ENCODE measurements around the gene CTNNAL1.
"Not testable (repeated sequence)": the region's sequence is repeated elsewhere in the genome, so short reads cannot be mapped to it uniquely, and the experiment has no call there.

Gene CTNNAL1, protein sequence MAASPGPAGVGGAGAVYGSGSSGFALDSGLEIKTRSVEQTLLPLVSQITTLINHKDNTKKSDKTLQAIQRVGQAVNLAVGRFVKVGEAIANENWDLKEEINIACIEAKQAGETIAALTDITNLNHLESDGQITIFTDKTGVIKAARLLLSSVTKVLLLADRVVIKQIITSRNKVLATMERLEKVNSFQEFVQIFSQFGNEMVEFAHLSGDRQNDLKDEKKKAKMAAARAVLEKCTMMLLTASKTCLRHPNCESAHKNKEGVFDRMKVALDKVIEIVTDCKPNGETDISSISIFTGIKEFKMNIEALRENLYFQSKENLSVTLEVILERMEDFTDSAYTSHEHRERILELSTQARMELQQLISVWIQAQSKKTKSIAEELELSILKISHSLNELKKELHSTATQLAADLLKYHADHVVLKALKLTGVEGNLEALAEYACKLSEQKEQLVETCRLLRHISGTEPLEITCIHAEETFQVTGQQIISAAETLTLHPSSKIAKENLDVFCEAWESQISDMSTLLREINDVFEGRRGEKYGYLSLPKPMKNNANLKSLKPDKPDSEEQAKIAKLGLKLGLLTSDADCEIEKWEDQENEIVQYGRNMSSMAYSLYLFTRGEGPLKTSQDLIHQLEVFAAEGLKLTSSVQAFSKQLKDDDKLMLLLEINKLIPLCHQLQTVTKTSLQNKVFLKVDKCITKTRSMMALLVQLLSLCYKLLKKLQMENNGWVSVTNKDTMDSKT

DNA sequence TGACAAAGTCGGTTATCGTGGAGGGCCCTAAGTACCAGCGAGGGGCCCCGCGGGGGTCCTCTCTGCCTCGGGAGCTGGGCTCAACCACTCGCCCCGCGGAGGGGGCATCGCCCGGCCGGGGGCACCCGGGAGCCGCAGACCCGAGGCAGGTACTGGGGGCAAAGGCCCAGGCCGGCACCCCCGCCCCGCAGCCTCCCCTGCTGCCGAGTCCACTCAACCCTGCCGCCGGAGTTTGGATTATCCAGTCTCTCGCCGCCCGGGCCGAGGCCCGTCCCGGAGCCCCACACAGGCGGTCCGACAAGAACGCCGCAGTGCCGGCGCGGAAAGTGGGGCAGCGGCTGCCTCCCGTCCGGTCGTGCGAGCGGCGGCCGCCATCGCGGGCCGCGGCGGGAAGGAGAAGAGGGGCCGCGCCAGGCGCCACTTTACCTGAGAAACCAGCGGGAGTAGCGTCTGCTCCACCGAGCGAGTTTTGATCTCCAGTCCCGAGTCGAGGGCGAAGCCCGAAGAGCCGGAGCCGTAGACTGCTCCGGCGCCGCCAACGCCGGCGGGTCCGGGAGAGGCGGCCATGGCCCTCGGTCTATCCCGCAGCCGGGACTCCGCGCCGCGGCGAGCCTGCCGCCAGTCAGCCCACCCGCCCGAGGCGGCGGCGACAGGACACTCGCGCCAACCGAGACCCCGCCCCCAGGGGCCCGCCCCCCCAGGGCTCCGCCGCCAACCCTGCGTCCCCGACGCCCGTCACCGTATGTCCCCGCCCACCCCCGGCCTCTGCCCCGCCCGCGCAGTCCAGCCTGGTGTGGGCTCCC lies at the start of gene CTNNAL1:
CTNNAL1 (minus strand) TSS at position 624 of the 803 bp plus-strand sequence; CDS start at position 567, 57 bp downstream.
- peak; percentile 84 for TF ChIP-seq ZFX (IDR thresholded peaks at IDR 0.05)
- TF ChIP-seq, protein P1, sequence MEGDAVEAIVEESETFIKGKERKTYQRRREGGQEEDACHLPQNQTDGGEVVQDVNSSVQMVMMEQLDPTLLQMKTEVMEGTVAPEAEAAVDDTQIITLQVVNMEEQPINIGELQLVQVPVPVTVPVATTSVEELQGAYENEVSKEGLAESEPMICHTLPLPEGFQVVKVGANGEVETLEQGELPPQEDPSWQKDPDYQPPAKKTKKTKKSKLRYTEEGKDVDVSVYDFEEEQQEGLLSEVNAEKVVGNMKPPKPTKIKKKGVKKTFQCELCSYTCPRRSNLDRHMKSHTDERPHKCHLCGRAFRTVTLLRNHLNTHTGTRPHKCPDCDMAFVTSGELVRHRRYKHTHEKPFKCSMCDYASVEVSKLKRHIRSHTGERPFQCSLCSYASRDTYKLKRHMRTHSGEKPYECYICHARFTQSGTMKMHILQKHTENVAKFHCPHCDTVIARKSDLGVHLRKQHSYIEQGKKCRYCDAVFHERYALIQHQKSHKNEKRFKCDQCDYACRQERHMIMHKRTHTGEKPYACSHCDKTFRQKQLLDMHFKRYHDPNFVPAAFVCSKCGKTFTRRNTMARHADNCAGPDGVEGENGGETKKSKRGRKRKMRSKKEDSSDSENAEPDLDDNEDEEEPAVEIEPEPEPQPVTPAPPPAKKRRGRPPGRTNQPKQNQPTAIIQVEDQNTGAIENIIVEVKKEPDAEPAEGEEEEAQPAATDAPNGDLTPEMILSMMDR (conservative IDR thresholded peaks at IDR 0.05) = no peak
- H3K27ac ChIP-seq = peak within 1 kb of the TSS; percentile 78

DNA sequence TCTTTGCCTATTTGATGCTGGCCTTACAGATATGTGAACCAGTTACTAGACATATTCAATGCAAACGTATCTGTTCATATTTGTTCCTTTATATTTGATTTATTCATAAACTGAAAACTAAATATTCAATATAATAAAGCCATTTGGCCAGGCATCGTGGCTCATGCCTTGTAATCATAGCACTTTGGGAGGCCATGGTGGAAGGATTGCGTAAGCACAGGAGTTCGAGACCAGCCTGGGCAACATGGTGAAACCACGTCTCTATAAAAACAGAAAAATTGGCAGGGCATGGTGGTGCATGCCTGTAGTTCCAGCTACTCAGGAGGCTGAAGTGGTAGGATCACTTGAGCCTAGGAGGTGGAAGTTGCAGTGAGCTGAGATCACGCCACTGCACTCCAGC lies 49.2 kb upstream of the CTNNAL1 start:
- no peak for TF ChIP-seq ZFX (IDR thresholded peaks at IDR 0.05)
- TF ChIP-seq, protein P1 (conservative IDR thresholded peaks at IDR 0.05) = no peak
- H3K27ac ChIP-seq = peak overlapping the region; percentile 12; the same call in 1 of the 2 replicates

DNA sequence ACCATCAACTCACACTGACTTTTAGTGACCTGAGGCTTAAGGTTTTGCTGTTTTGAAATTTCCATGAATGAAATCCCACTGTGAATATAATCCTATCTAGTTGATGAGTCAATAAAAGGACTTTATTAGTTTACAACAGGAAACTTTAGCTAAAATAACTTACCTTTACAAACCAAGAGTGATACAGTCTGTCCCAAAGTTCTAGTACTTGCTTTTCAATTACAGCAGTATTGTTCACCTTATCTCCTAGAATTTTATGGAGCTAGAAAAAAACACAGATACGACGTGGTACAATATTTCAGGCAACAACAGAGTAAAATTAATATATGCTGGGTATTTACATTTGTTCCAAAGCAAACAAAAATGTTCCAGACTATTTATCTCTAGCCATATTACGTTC lies 46.9 kb upstream of the CTNNAL1 start:
- no peak for TF ChIP-seq ZFX (IDR thresholded peaks at IDR 0.05)
- TF ChIP-seq, protein P1 (conservative IDR thresholded peaks at IDR 0.05) = no peak
- no peak overlapping the region; the same call in 1 of the 2 replicates for H3K27ac ChIP-seq

DNA sequence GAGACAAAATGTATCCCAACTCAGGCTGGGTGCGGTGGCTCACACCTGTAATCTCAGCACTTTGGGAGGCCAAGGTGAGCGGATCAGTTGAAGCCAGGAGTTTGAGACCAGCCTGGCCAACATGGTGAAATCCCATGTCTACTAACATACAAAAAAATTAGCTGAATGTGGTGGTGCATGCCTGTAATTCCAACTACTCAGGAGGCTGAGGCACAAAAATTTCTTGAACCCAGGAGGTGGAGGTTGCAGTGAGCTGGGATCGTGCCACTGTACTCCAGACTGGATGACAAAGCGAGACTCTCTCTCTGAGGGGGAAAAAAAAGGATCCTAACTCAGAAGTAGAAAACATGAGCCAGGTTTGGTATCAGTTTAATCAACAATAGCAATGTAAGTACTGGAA lies 39.8 kb upstream of the CTNNAL1 start:
- not testable (repeated sequence) for H3K27ac ChIP-seq

DNA sequence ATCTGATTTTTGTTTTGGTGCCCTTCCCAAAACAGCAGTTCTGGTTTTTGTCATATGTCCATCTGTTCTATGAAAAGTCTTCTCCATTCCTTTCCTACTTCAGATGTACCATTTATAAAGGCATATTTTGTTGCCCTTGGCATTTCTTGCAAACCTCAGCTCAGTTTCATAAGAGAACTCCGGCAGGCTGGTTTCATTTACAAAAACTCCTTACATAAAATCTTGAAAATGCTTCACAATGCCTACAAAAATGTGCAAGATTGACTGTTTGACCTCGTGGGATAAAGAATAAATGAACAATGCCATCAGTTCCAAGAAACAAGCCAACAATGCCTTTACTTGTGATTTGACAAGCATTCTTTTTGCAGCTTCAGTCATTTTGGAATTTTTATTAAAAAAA lies 39.1 kb upstream of the CTNNAL1 start:
- TF ChIP-seq, protein P1 (conservative IDR thresholded peaks at IDR 0.05) = no peak
- TF ChIP-seq ZFX (IDR thresholded peaks at IDR 0.05) = no peak
- no peak overlapping the region for H3K27ac ChIP-seq

DNA sequence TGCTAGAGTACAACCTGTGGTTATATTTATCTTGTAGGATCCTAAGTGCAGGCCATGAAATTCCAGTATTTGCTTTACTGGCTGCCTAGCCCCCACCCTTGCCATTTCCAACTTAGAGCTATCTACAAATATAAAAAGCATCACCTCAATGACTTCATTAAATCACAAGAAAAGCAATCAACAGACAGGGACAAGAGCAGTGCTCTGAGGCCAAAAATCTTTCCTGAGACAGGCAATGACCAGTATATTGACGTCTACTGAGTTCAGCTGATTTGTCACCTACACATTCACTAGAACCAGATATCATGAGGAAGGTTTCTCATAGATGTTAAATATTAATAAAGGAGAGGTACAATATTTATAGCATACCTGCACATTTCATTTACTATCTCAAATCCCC lies 38.4 kb upstream of the CTNNAL1 start:
- no peak for TF ChIP-seq ZFX (IDR thresholded peaks at IDR 0.05)
- no peak overlapping the region for H3K27ac ChIP-seq

DNA sequence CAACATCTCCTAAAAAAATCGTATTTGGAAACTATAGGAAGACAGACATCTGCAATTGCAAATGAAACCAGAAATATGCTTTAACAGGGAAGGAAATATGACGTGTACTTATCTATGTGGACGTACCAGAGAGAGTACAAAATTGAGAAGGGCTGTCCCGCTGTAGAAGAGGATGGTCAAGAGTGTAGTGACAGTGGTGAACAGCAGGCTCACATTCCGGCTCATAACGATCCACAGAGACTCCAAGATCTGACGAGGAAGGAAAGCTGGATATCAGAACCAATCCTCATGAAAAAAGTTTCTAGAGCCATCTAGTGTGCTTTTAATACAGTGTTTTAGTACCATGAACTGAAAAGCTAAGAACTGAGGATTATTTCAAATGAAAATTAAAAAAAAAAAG lies 37.1 kb upstream of the CTNNAL1 start:
- no peak overlapping the region for H3K27ac ChIP-seq
- TF ChIP-seq, protein P1 (conservative IDR thresholded peaks at IDR 0.05) = no peak
- TF ChIP-seq ZFX (IDR thresholded peaks at IDR 0.05) = no peak

DNA sequence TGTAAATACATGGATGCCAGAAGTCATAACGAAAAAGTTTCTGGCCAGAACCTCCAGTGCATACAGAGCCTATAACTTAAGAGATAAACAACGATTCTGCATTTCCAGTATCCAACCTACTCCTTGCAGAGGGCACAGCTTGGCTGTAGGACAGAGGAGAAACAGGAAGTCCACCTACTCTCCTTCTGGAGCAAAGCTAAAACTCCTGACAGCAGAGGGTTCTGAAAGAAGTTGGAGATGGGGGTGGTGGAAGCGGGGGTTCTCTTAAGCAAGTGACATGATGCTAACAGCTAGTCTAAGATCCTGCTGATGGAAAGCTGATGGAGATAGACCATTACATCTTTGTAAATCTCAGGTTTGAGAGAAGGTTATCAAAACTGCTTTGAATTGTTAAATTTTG lies 35.5 kb upstream of the CTNNAL1 start:
- no peak for TF ChIP-seq ZFX (IDR thresholded peaks at IDR 0.05)
- TF ChIP-seq, protein P1 (conservative IDR thresholded peaks at IDR 0.05) = no peak
- no peak overlapping the region for H3K27ac ChIP-seq

All from C4-2B (cell line).